Mesenchymal stem cell (in vitro differentiated cells and primary cell): ENCODE data around the gene CFAP161.
"Not testable (repeated sequence)": the region's sequence is repeated elsewhere in the genome, so short reads cannot be mapped to it uniquely, and the experiment has no call there.

ENCODE experiments used
- DNase-seq: peaks from one replicate; pipeline ENCODE4 v3.0.0-alpha.2; 2013
- H2AFZ ChIP-seq: one replicate; pipeline ENCODE4 v1.6.1; 2013; ENCODE audit warnings: low read depth, mild to moderate bottlenecking, control low read depth, inconsistent platforms, low read length, moderate library complexity
- H2AK5ac ChIP-seq: 2 replicates; pipeline ENCODE4 v1.6.1; 2013; ENCODE audit warnings: low read length, moderate library complexity, mild to moderate bottlenecking, inconsistent platforms; ENCODE audit not compliant: severe bottlenecking
- H2BK120ac ChIP-seq: one replicate; pipeline ENCODE4 v1.6.1; 2013; ENCODE audit warnings: low read depth, mild to moderate bottlenecking, inconsistent platforms, low read length, moderate library complexity
- H2BK12ac ChIP-seq, 2 experiments: one replicate each; pipeline ENCODE4 v1.6.1; 2013; ENCODE audit warnings: inconsistent platforms in 2 of 2, low read length in 2 of 2, mild to moderate bottlenecking in 2 of 2, moderate library complexity in 2 of 2, control low read depth in 1 of 2
- H2BK15ac ChIP-seq: one replicate; pipeline ENCODE4 v1.6.1; 2013; ENCODE audit warnings: mild to moderate bottlenecking, low read depth, inconsistent platforms; ENCODE audit not compliant: poor library complexity, severe bottlenecking
- H2BK5ac ChIP-seq: 2 replicates; pipeline ENCODE4 v1.6.1; 2013; ENCODE audit warnings: low read depth, mild to moderate bottlenecking, low read length, control low read depth, inconsistent platforms; ENCODE audit not compliant: poor library complexity, severe bottlenecking
- H3K14ac ChIP-seq, 2 experiments: one replicate each; pipeline ENCODE4 v1.6.1; 2013; ENCODE audit warnings: inconsistent platforms in 2 of 2, low read length in 2 of 2, control low read depth in 1 of 2, mild to moderate bottlenecking in 1 of 2, moderate library complexity in 1 of 2
- H3K18ac ChIP-seq, 2 experiments: one replicate each; pipeline ENCODE4 v1.6.1; 2013; ENCODE audit warnings: inconsistent platforms in 2 of 2, low read length in 2 of 2, control low read depth in 1 of 2, low read depth in 1 of 2, mild to moderate bottlenecking in 1 of 2
- H3K23ac ChIP-seq, 2 experiments: one replicate each; pipeline ENCODE4 v1.6.1; 2013; ENCODE audit warnings: inconsistent platforms in 2 of 2, low read length in 2 of 2, mild to moderate bottlenecking in 2 of 2, moderate library complexity in 2 of 2, control low read depth in 1 of 2
- H3K27ac ChIP-seq: 2 replicates; pipeline ENCODE4 v1.5.1; 2013; ENCODE audit warnings: mild to moderate bottlenecking, moderate library complexity, low read length, control low read depth, inconsistent platforms; ENCODE audit not compliant: poor library complexity, severe bottlenecking
- H3K27me3 ChIP-seq, 2 experiments: 2 replicates each; pipeline versions ENCODE4 v1.6.1 to v1.7.0; 2013; ENCODE audit warnings: low read length in 2 of 2, mild to moderate bottlenecking in 2 of 2, moderate library complexity in 2 of 2, control low read depth in 1 of 2, inconsistent platforms in 1 of 2; ENCODE audit not compliant: control insufficient read depth in 1 of 2, insufficient read depth in 1 of 2
- H3K36me3 ChIP-seq, 2 experiments: 2 replicates each; pipeline versions ENCODE4 v1.6.1 to v1.7.0; 2013; ENCODE audit warnings: low read length in 2 of 2, control low read depth in 1 of 2, inconsistent platforms in 1 of 2, low read depth in 1 of 2, mild to moderate bottlenecking in 1 of 2; ENCODE audit not compliant: insufficient read depth in 2 of 2, control insufficient read depth in 1 of 2
- H3K4ac ChIP-seq, 2 experiments: one replicate each; pipeline ENCODE4 v1.6.1; 2013; ENCODE audit warnings: inconsistent platforms in 2 of 2, low read length in 2 of 2, mild to moderate bottlenecking in 2 of 2, moderate library complexity in 2 of 2, control low read depth in 1 of 2, low read depth in 1 of 2
- H3K4me1 ChIP-seq: 2 replicates; pipeline ENCODE4 v1.6.1; 2013; ENCODE audit warnings: low read depth, low read length, control low read depth; ENCODE audit not compliant: control insufficient read depth, insufficient read depth
- H3K4me2 ChIP-seq: 2 replicates; pipeline ENCODE4 v1.6.1; 2013; ENCODE audit warnings: low read length, mild to moderate bottlenecking, inconsistent platforms; ENCODE audit not compliant: poor library complexity, severe bottlenecking
- H3K4me3 ChIP-seq, 2 experiments: 2 replicates each; pipeline versions ENCODE4 v1.5.1 to v1.7.0; 2013; ENCODE audit warnings: low read length in 2 of 2, mild to moderate bottlenecking in 2 of 2, control low read depth in 1 of 2, low read depth in 1 of 2; ENCODE audit not compliant: insufficient read depth in 1 of 2
- H3K79me1 ChIP-seq: replicated peaks from 2 replicates; pipeline ENCODE4 v1.6.1; 2013; ENCODE audit warnings: mild to moderate bottlenecking, control low read depth, low read length, inconsistent platforms; ENCODE audit not compliant: poor library complexity, severe bottlenecking
- H3K9ac ChIP-seq: 2 replicates; pipeline ENCODE4 v1.7.0; 2013; ENCODE audit warnings: mild to moderate bottlenecking, low read length, moderate library complexity
- H3K9me3 ChIP-seq: 2 replicates; pipeline ENCODE4 v1.7.0; 2013; ENCODE audit warnings: mild to moderate bottlenecking, low read length; ENCODE audit not compliant: control insufficient read depth
- H4K8ac ChIP-seq: one replicate; pipeline ENCODE4 v1.6.1; 2013; ENCODE audit warnings: inconsistent platforms, mild to moderate bottlenecking, low read length, moderate library complexity
- H4K91ac ChIP-seq: one replicate; pipeline ENCODE4 v1.6.1; 2013; ENCODE audit warnings: mild to moderate bottlenecking, low read length, inconsistent platforms
- WGBS: methylation state at CpG from one replicate; pipeline ENCODE4 v1.1.7; 2013; ENCODE audit warnings: mixed read lengths; 5-methylcytosine and 5-hydroxymethylcytosine counted together

The CFAP161 gene

GRCh38 chr15:81141478-81141877 lies 7.4 kb downstream of the CFAP161 start:
- H3K23ac ChIP-seq, H2BK120ac ChIP-seq, H3K36me3 ChIP-seq, H3K14ac ChIP-seq, H2BK15ac ChIP-seq, H2AFZ ChIP-seq, H3K79me1 ChIP-seq, H3K9me3 ChIP-seq, H3K4me2 ChIP-seq, H3K18ac ChIP-seq, H3K4ac ChIP-seq, H3K4me1 ChIP-seq, DNase-seq, H3K9ac ChIP-seq, H4K91ac ChIP-seq, H3K4me3 ChIP-seq, H2BK12ac ChIP-seq, H3K27ac ChIP-seq, H2AK5ac ChIP-seq, H2BK5ac ChIP-seq, H3K27me3 ChIP-seq, H4K8ac ChIP-seq: not testable (repeated sequence)
- 72% methylated on average over 6 of the region's 6 CpGs for WGBS

DNA sequence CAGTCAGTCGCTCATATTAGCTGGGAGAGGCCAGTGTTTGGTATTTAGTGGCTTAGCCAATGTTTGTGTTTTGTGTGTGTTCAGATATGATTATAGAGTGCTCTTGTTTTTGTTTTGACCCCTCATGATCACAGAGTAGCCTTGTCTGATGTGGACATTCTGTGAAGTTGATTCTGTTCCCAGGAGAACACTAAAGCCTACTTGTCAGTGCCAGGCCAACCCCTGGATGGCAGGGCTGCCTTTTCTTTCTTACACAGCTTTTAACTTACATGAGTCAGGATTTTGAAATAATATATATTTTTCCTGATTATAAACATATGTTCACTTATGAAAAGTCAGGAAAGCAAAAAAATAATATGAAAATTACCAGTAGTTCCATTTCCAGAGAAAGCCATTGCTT lies 11.9 kb downstream of the CFAP161 start:
- H3K79me1 ChIP-seq = no peaks in the 10 kb centered on the region
- no peak overlapping the region for H3K4ac ChIP-seq
- H3K4me1 ChIP-seq = no peaks in the 10 kb centered on the region
- DNase-seq = no peak
- H3K27ac ChIP-seq = no peak overlapping the region
- no peak overlapping the region for H3K4me3 ChIP-seq
- H3K36me3 ChIP-seq = no peaks in the 10 kb centered on the region
- H3K9me3 ChIP-seq = no peaks in the 10 kb centered on the region
- no peak overlapping the region for H3K23ac ChIP-seq
- no peak overlapping the region for H3K14ac ChIP-seq
- 63% methylated on average over 1 of the region's 1 CpG for WGBS
- H3K18ac ChIP-seq = no peak overlapping the region
- no peak overlapping the region for H3K9ac ChIP-seq
- no peak overlapping the region for H2BK5ac ChIP-seq
- no peak overlapping the region for H2BK120ac ChIP-seq
- no peak overlapping the region for H2BK12ac ChIP-seq
- no peak overlapping the region for H2BK15ac ChIP-seq
- no peak overlapping the region for H2AK5ac ChIP-seq
- no peak overlapping the region for H4K8ac ChIP-seq
- no peak overlapping the region for H3K4me2 ChIP-seq
- no peak overlapping the region for H2AFZ ChIP-seq
- no peak overlapping the region for H4K91ac ChIP-seq
- H3K27me3 ChIP-seq = no peaks in the 10 kb centered on the region

DNA sequence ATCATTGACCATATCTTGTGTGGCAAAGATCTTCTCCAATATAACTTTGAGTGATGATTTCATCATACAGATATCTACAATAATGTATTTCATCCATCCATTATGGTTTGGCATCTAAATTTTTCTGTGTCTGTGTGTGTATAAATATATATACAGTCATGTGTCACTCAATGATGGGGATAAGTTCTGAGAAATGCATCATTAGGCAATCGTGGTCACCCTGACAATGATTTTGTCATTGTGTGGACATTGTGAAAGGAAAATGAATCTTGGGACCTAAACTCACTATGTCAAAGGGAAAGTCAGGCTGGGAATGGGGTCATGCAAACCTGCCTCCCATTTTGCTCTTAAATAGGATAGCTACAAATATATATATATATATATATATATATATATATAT lies 12.4 kb downstream of the CFAP161 start:
- Histone ChIP-seq H2BK120ac (no peak overlapping the region), H2BK15ac (no peak overlapping the region), H2AFZ (no peak overlapping the region), H2AK5ac (no peak overlapping the region), H4K91ac (no peak overlapping the region), H3K23ac (no peak overlapping the region), H3K18ac (no peak overlapping the region), H2BK5ac (no peak overlapping the region), H3K4me1 (no peaks in the 10 kb centered on the region), H3K27me3 (no peaks in the 10 kb centered on the region), H3K4ac (no peak overlapping the region), H3K9ac (no peak overlapping the region), H3K36me3 (no peaks in the 10 kb centered on the region), H3K4me3 (no peak overlapping the region), H3K27ac (no peak overlapping the region), H2BK12ac (no peak overlapping the region), H3K4me2 (no peak overlapping the region), H3K14ac (no peak overlapping the region), H4K8ac (no peak overlapping the region), H3K9me3 (no peaks in the 10 kb centered on the region), H3K79me1 (no peaks in the 10 kb centered on the region)
- 64% methylated on average over 1 of the region's 1 CpG for WGBS
- no peak for DNase-seq

DNA sequence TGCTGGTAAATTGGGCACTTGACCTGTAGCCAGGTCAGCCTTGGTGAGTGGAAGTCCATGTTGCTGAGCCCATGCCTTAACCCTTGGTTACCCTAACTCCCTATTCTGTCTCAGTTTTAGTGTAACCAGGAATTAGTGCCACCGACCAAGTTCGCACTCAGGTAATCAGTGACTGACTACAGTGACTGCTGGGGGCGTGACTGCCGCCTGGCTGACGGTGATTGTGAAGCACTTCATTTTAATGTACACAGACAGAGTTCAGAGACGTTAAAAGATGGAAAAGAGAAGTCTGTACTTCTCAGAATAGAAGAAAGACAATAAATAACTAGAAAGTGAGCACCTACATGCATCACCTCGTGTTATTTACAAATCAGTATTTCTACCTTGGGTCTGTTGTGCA lies 17.3 kb downstream of the CFAP161 start:
- Histone ChIP-seq H3K36me3 (no peaks in the 10 kb centered on the region), H2AK5ac (no peak overlapping the region), H3K27ac (no peak overlapping the region), H4K8ac (no peak overlapping the region), H2BK12ac (no peak overlapping the region), H3K4me3 (no peak overlapping the region), H2BK5ac (no peak overlapping the region), H3K14ac (no peak overlapping the region), H3K79me1 (no peaks in the 10 kb centered on the region), H2AFZ (no peak overlapping the region), H2BK120ac (no peak overlapping the region), H2BK15ac (no peak overlapping the region), H3K4me2 (no peak overlapping the region), H3K23ac (no peak overlapping the region), H3K9me3 (no peaks in the 10 kb centered on the region), H3K4ac (no peak overlapping the region), H3K4me1 (no peaks in the 10 kb centered on the region), H4K91ac (no peak overlapping the region), H3K9ac (no peak overlapping the region), H3K18ac (no peak overlapping the region), H3K27me3 (peaks cover 0 to 4% of the 10 kb centered on the region in 2 experiments)
- no peak for DNase-seq
- WGBS = 93% methylated on average over 4 of the region's 7 CpGs
